Activated T-helper 1 cell treated with Interleukin-2 at 50 U/mL for 16 hours (primary cell): Measurements from ENCODE around the gene PHYKPL.
"Not testable (repeated sequence)": the region's sequence is repeated elsewhere in the genome, so short reads cannot be mapped to it uniquely, and the experiment has no call there.

Experiments used
- DNase-seq: peaks from one replicate; pipeline ENCODE4 v3.0.0-alpha.2; 2020; ENCODE audit warnings: low read depth

PHYKPL gene

DNA sequence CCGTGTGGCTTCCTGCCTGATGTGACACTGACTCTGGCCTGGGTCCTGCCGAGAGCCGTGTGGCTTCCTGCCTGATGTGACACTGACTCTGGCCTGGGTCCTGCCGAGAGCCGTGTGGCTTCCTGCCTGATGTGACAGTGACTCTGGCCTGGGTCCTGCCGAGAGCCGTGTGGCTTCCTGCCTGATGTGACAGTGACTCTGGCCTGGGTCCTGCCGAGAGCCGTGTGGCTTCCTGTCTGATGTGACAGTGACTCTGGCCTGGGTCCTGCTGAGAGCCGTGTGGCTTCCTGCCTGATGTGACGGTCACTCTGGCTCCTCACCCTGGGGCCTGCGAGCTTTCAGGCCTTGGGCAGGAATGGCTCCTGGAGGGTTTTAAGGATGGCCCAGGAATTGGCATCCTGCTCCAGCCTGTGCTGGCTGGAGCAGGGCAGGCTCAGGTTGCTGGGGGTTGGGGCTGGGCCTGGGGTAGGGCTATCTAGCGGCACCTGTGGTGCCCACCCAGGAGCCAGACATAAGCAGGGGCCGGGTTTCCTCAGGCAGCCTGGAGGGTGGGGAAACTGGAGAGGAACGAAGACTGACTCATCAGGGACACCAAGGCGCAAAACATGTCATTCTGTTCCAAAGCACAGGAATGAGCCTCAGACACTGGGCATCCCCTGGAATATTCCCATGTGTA is 7.2 kb upstream of the PHYKPL start:
- not testable (repeated sequence) for DNase-seq

DNA sequence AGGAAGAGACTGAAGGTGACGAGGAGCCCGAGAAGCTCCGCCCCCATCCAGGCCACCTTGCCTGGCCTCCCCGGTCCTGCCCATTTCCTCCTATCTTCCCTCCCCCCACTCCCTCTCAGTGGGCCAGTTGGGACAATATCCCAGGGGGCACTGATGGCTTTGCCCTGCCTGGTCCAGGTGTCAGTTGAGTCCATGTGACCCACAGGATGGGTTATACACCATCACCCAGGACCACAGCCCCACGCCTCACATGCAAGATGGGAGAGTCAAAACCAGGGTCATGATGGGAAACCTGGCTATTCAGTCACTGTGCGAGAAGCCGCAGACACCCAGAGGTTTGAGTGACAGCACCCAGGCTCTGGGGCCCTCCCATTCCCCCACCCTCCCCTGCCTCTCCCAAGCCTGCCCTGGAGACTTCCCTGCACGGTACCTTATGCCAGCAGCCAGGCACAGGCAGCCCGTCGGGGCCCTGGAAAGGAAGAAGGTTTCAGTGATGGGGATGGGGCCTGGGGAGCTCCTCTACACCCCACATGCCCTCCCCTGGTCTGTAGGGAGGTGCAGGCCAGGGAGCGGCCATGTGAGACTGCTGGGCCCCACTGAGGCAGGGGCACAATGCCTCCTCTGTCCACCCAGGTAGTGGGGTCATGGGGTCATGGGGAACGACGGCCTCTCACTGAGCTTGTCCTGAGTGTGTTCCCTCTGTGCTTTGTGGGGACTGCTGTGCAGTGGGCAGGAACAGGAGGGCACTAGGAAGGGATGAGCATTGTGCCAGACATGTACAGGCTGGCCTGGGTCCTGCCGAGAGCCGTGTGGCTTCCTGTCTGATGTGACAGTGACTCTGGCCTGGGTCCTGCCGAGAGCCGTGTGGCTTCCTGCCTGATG is 6.3 kb upstream of the PHYKPL start:
- no peak for DNase-seq

DNA sequence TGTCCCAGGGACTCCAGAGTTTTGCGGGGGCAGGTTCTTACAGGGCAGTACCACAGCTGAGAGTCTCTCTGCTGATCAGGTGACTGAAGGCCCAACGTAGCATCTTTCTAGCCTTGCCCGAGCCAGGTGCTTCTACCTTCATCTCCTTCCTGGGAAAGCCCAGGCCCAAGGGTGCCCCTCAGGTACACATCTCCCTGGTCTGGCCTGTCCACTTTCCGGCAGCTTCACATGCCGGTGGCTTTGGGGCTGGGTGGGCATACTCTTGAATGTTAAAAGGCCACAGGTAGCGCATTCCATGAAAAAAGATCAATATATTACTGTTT is 5.7 kb upstream of the PHYKPL start:
- no peak for DNase-seq

DNA sequence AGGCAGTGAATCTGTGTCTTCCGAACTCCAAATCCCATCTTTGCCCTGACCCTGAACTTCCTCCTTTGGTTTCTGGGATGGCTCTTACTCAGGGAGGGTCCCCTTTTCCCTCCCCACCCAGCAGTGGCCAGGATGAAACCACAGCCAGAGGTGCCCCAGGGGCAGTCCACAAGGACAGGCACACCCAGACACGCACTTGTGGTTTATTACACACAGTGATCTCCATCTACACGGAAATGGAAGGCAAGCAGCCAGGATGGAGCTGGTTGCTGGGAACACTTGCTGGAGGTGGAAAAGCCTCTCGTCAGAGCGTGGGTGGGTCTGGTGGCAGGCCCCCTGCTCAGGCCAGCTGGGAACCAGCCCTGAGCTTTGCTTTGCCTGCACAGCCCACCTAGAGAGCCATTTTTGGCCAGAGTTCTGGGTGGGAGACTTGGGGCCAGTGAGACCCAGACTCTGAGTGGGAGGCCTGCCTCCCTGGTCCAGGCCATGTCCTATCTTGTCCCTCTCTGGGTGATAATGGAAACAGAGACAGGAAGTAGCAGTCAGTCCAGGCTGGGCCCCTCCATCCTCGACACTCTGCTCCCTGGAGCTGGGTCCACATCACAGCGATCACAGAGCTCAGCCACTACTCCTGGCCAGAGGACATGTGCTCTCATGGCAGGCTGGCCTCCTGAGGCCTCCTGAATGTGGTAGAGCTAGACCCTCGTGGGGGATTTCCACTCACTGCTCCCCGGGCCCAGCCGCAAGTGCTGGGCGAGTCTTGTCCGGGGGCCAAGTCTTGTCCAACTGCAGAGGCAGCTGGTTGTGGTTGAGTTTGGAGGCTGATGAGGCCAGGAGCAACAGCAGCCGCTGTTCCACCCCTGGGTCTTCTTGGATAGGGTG is 5.1 kb upstream of the PHYKPL start:
- DNase-seq = no peak

DNA sequence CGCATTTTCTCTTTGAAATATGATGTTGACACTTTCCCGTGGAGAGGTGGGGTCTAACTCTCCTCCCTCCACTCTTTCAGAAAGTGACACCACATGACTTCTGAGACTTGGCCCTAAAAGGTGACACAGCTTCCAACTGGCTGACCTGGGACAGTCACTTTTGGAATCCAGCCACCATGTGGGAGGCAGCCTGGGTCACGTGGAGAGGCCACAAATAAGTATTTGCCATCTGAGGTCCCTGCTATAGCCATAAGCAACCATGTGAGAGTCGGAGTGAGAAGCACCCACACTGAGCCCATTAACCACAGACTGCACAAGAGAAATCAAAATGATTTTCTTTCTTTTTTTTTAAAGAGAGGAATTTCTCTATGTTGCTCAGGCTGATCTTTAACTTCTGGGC is 4.1 kb upstream of the PHYKPL start:
- DNase-seq = no peak

DNA sequence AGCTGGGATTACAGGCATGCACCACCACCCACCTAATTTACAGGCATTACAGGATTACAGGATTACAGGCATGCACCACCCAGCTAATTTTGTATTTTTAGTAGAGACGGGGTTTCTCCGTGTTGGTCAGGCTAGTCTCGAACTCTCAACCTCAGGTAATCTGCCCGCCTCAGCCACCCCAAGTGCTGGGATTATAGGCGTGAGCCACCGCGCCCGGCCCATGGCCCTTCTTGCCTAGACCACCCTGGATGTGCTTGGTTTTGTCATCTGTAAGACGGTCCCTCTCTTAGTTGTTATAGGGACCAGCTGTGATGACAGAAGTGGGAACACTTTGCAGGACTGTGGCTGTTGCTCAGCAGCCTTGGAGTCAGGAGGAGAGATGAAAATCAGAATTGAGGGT is 3.5 kb upstream of the PHYKPL start:
- DNase-seq = no peak

DNA sequence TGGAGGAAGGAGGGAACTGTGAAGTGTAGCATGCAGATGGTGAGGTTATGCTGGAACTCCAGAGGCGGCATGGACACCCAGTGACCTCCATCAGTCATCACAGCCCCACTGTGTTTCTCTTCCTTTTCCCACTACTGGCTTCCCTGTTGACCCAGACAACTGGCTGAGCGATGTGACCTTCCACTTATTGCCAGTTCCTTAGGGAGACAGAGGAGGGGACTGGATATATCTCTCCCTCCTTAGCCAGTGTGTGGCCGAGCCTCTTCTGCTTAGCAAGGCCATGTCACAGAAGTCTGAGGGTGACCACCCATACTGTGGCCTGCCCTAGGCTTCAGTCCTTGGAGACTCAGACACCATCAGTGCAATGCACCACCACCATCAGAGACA is 3.0 kb upstream of the PHYKPL start:
- no peak for DNase-seq

DNA sequence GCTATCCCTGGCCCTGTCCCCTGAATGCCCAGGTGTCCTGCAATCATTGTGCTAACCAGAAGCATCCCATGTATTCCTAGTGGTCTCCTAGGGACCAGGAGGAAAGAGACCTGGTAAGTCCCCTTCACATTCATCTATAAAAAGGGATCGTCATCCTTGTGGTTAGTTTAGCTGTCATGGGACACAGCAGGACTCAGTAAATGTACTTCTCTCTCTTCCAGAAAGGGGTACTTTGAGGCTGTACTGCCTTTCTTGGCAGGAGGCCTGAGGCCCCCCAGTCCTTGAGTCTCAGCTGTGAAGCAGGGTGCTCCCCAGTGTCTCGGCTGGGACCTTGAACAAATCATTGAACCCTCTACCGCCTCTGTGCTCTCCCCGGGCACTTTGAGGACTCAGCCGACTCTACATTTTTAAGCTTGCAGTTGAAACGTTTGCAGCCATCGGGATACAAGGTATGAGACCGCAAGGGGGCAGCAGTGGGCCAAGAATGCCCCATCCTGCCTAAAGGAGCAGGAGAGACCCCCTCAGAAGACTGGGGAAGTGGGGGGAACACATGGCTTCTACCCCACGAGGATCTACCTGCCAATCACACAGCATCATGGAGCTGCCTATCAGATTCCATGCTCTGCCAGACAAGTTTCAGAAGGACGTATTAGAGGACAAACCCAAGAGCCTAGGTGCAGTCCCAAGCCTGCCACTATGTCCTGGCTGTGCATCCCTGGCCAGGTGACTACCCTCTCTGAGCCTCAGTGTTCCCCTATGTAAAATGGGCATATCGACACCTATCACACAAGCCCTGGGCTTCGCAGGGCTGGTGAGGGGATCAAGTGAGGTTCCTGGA is 2.4 kb upstream of the PHYKPL start:
- peak; percentile 46 for DNase-seq

DNA sequence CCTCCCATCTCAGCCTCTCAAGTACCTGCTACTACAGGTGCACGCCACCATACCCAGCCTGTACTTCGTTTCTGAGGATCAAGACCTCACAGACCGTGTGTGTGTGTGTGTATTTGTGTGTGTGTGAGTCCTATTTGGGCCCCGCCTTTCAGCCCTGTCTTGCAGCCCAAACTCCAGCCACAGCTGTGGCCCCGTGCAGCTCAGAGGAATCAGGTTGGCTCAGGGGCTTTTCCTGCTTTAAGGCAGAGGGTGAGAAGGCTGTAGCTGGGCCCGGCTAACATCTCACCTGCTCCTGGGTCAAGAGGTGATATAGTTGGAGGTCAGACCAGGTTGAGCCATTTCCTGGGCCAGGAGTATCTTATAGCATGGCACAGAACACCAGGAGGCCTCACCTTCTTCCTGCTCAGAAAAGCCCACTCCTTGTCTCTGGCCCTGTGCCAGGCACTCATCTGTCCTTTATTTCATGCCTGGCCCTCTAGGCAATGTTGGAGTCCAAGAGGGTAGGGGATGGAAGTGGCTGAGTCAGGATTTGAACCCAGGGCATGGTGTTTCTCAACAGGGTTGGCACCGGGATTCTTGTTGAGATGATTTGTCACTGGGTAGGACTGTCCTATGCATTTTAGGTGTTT is 1.6 kb upstream of the PHYKPL start:
- DNase-seq = no peak

DNA sequence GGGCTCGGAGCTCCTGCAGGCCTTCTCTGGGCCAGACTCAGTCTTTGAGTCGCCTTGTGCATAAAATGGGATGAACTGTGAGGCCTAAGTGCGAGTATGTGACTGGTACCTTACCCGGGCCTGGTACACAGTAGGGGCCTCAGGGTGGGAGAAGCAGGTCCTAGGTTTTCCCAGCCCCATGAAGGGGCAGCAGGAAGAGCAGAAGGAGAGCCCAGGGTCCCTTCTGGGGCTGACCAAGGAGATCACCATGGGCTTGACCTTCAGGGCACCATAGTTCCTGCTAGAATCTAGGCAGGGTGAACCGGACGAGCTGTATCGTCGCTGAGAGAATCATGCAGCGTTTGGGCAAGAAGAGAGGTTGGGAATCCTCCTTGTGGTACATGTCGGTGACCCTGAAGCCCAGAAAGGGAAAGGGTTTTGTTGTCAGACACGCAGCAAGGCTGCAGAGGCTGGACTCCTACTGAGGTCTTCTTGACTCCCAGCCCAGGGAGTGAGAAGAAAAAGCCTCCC is 373 bp upstream of the PHYKPL start:
- DNase-seq = no peak

DNA sequence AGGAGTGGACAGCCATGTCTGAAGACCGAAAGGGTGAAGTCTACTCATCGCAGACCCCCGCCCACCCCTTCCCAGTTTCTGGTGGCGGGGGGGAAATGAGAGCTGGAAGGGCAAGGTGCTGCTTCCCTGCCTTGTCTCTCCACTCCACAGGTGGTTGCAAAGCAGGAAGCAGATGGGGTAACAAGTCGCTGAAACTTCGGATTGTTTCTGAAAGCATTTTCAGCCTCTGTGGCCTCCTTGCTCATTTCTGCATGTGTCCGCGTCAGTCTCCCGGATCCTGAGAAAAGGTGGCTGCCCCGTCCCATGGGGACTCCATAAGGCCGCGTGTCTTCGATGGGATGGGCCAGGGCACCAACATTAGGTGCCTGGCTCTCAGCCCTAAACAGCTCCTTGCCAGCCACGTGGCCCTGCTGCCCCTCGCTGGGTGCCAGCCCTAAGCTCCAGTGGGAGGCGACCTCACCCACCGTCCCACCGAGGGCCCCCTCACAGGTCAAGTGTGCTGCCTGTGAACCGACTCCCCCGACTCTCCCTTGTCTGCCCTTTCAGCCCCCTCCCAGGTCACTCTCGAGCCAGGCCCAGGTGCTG is 971 bp downstream of the PHYKPL start:
- DNase-seq = no peak

DNA sequence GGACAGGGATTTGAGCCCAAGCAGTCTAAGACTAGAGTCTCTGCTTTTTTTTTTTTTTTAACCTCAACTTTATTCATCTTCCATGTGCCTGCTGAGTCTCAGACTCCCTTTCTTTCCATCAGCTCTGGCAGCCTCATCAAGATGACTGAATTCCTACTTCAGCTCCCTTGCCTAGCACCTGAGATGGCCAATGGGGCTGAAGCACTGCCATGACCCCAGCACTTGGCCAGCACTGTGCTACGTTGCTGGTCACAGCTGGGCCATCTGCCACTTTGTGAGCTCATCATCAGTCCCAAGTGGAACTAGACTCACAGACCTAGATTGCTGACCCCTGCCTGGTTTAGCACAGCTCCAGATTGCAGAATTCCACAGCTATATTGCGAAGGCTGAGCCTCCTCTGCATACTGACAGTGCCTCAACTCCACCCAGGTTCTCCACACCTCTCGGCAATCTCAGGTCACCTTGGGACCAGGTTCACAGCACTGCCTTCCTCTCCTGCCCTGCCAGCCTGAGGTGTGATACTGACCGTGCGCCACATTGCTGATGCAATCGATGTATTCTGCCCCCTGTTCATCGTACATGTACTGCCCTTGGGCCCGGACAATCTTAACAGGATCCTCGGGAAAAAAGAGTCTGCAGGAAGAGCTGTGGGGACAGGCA is 1.6 kb downstream of the PHYKPL start:
- no peak for DNase-seq

DNA sequence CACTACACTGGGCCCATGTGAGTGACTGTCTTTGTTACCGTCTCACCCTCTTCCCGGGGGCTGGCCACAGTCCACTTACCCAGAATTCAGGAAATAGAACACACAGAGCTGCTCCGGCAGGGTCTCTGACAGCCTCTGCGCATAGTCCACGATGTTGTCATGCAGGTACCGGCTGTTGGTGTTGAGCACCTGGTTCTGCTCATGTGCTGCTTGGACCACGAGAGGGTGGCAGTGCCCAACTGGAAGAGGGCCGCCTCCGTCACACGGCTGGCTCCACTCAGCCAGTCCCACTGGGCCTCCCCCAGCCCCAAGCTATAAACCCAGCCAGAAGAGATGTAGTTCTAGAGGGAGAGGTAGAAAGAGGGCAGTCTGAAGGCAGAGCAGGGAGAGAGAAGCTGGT is 2.7 kb downstream of the PHYKPL start:
- DNase-seq = no peak

DNA sequence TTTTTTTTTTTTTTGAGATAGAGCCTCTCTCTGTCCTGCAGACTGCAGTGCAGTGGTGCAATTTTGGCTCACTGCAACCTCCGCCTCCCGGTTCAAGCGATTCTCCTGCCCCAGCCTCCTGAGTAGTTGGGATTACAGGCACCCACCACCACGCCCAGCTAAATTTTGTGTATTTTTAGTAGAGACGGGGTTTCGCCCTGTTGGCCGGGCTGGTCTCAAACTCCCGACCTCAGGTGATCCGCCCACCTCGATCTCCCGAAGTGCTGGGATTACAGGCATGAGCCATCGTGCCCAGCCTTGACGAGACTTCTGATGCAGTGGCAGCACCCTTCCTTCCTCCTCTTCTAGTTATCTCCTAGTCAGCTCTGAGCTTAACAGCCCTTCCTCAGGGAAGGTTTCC is 3.5 kb downstream of the PHYKPL start:
- not testable (repeated sequence) for DNase-seq

DNA sequence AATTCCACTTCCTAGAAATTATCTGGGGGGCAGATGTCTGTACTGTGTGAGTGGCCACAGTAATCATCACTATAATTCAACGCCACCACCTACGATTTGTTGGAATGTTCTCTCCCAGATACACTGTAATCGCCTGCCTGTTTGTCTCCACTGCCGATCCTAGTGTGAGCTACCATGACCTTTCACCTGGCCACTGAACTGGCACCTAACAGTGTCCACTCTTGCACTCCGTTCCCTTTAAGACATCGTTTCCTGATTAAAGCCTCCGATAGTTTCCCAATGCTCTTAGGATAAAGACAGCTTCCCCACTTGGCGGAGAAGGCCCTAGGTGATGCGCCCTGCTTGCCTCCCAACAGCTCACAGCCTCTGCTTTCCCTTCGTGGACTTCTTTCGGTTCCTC is 4.0 kb downstream of the PHYKPL start:
- DNase-seq = no peak

DNA sequence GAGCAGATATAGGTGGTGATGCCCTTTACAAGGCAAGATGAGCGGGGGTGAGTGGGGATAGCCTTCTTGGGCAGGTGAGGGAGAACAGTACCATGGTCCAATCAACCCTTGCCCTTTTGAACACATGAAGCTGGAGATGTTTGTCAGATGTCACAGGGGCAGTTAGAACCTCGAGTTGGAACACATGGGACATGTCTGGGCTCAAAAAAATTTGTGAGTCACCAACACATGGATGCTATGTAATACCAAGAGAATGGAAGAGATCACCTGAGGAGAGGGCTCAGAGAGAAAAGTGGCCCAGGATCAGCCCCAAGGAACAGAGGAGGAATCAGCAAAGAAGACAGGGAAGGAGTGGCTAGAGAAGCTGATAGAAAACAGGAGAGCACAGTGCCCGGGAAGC is 4.7 kb downstream of the PHYKPL start:
- DNase-seq = no peak

DNA sequence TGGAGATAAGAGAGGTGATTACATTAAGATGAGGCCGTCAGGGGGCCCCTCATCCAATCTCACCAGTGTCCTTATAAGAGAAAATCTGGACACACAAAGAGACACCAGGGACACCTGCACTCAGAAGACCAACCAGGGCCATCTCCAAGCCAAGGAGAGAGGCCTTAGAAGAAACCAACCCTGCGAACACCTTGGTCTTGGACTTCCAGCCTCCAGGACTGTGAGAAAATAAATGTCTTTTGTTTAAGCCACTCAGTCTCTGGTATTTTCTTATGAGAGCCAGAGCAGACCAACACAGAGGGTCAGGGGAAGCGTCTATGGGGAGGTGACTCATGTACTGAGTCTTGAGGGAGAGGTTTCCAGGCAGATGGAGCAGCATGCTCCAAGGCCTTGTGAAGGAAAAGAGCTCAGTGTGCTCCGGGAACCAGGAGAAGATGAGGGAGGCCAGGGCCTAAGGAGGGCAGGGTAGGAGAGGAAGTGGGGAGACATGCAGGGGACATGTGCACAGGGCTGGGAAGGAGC is 5.4 kb downstream of the PHYKPL start:
- DNase-seq = no peak

DNA sequence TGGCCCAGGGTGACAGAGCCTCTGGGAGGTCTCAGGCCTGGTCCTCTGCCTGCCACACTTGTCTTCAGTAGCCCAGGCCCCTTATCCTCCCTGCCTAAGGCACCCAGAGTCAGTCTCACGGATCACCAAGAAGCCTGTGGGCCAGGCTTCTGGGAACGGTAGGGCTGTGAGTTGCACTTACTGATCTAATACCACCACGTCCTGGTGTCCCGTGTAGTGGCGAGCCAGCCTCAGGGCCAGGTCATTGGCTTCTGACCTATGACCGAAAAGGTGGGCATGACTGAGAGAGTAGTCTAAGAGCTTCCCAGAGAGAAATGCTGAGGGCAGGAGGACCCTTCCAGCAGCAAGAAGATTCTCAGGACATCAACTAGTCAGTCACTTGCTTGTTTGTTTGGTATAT is 7.4 kb downstream of the PHYKPL start:
- no peak for DNase-seq

DNA sequence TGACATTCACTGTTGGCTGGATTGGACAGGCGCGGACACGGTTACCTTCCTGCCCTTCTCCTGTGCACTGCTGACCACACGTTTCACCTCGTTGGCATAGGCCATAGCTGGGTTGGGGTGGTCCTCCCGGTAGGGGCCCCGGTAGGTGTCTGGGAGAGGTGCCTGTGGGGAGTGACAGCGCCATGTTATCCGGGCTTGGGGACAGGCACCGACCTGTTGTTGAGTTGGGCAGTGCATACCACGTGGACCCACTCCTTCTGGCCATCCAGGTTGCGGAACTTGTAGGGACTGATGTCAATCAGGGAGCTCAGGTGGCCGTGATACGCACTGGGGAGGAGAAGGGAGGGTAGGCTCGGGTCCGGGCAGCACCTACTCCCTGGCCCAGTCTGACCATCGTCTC is 8.2 kb downstream of the PHYKPL start:
- DNase-seq = no peak

DNA sequence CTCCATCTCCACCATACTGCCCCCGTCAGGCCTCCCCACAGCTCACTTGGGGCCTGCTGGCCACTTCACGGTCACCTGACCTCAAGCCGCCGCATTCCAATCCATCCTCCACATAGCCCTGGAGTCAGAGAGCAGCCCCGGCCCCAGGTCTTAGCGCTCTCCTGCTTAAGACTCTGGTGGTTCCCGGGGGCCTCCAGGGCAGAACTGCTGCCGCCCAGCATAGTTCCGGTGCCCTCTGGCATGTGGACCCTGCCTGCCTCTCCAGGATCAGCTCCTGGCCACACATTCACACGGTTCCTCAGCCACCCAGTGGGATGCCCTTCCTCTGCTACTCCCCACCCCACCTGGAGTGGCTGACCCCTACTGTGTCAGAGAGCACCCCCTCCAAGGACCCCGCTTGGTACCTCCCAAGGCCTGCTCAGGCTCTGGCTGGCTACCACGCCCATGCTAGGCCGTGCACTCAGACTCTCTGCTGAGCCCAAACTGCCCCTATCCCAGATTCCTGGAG is 8.7 kb downstream of the PHYKPL start:
- DNase-seq = no peak
